ENCODE data around the gene CLDN4.
"Not testable (repeated sequence)": the region's sequence is repeated elsewhere in the genome, so short reads cannot be mapped to it uniquely, and the experiment has no call there.

GRCh38 chr7:73795188-73795587 lies 35.6 kb upstream of the CLDN4 start:
- not testable (repeated sequence) for TF ChIP-seq CTCF (IDR thresholded peaks at IDR 0.05); USF1 (CRISPR knock-in tag; IDR thresholded peaks at IDR 0.05); ESRRA (CRISPR knock-in tag; IDR thresholded peaks at IDR 0.05; ENCODE audit: borderline replicate concordance); NR2C2 (CRISPR knock-in tag; IDR thresholded peaks at IDR 0.05); SMAD3 (CRISPR knock-in tag; IDR thresholded peaks at IDR 0.05; ENCODE audit: borderline replicate concordance); RELA (CRISPR knock-in tag; IDR thresholded peaks at IDR 0.05; ENCODE audit: borderline replicate concordance); SP1 (CRISPR knock-in tag; conservative IDR thresholded peaks at IDR 0.05); JUN (CRISPR knock-in tag; IDR thresholded peaks at IDR 0.05); TEAD4 (CRISPR knock-in tag; IDR thresholded peaks at IDR 0.05); MAX (CRISPR knock-in tag; IDR thresholded peaks at IDR 0.05); USF2 (CRISPR knock-in tag; IDR thresholded peaks at IDR 0.05); TCF7 (CRISPR knock-in tag; IDR thresholded peaks at IDR 0.05; ENCODE audit: low read depth); NR3C1 (CRISPR knock-in tag; conservative IDR thresholded peaks at IDR 0.05; ENCODE audit: low read depth)
